ENCODE results near the gene TMEM205.
"Not testable (repeated sequence)": the region's sequence is repeated elsewhere in the genome, so short reads cannot be mapped to it uniquely, and the experiment has no call there.

Gene TMEM205

DNA sequence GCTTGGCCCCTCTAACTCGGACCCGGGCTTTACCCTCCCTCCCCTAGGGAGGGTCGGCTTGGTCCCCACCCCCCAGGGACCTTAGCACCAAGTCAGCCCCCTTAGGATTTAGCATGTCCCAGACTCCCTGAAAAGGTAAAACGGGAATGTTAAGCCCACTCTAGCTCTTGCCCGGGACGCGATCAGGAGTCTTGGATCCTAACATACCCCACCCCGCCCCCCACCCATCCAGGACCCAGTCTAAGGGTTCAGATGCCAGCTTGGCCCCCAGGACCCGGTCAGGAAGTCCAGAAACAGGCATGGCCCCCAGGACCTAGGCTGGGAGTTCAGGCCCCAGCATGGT lies 37.6 kb upstream of the TMEM205 start:
- POLR2A ChIA-PET, result interaction anchor here (0.9 kb wide), 1 partner anchor 9 kb away, joined by 3 read pairs; the partner anchor contains the start of gene SWSAP1
- TF ChIP-seq, protein P1, sequence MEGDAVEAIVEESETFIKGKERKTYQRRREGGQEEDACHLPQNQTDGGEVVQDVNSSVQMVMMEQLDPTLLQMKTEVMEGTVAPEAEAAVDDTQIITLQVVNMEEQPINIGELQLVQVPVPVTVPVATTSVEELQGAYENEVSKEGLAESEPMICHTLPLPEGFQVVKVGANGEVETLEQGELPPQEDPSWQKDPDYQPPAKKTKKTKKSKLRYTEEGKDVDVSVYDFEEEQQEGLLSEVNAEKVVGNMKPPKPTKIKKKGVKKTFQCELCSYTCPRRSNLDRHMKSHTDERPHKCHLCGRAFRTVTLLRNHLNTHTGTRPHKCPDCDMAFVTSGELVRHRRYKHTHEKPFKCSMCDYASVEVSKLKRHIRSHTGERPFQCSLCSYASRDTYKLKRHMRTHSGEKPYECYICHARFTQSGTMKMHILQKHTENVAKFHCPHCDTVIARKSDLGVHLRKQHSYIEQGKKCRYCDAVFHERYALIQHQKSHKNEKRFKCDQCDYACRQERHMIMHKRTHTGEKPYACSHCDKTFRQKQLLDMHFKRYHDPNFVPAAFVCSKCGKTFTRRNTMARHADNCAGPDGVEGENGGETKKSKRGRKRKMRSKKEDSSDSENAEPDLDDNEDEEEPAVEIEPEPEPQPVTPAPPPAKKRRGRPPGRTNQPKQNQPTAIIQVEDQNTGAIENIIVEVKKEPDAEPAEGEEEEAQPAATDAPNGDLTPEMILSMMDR (IDR thresholded peaks at IDR 0.05; ENCODE audit: control extremely low read depth, extremely low read depth, low read depth, missing control alignments), result no peak
- DNase-seq (ENCODE audit: extremely low spot score), result no peak
- CTCF ChIA-PET, result interaction anchor here (0.7 to 4.1 kb wide), 22 partner anchors 8 to 291 kb away, joined by 3 to 50 read pairs (median 5); partner anchors contain the start of genes ODAD3, PRKCSH, RAB3D and RGL3

DNA sequence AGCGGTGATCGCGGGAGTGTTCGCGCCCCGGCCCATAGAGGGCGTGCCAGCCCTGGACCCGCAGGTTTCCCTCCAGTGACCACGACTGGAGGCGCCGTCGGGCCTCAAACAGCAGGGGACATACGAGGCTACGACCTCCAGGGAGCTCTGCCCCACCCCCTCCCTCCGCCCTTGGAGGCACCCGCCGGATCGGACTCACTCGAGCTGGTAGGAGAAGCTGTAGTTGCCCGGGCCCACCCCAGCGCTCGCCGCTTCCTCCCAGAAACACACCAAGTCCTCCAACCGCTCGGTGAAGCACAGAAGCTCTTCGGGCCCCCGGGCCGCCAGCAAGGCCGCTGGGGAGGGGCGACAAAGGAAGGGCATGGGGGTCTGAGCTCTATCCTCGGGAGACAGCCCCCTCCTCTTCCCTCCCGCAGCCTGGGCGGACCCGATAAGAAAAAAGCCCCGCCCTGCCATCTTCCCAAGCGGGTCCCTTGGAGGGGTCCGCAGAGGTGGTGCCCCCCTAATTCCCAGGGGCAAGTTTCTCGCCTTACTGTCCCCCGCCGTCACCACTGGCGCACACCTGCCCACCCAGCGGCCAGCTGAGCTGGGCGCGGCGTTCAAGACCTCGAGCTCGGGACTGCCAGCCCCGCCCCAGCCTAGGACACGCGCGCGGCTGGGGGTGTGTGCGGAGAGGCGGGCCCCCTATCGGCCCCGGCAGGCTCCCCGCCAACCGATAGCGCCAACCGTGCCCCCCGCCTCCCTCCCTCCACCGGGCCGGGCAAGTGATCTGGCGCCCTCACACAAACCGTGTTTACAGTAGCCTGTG lies 37.0 kb upstream of the TMEM205 start:
- peak; percentile 67 for DNase-seq (ENCODE audit: extremely low spot score)
- TF ChIP-seq, protein P1 (IDR thresholded peaks at IDR 0.05; ENCODE audit: control extremely low read depth, extremely low read depth, low read depth, missing control alignments), result peak; percentile 77
- CTCF ChIA-PET, result interaction anchor here (0.7 to 4.1 kb wide), 25 partner anchors 8 to 290 kb away, joined by 3 to 50 read pairs (median 4); partner anchors contain the start of genes ODAD3, PRKCSH, RAB3D and RGL3
- POLR2A ChIA-PET, result interaction anchor here (0.5 to 0.9 kb wide), 3 partner anchors 8 to 817 kb away, joined by 3 to 5 read pairs (median 4); partner anchors contain the start of genes KRI1 and SWSAP1

DNA sequence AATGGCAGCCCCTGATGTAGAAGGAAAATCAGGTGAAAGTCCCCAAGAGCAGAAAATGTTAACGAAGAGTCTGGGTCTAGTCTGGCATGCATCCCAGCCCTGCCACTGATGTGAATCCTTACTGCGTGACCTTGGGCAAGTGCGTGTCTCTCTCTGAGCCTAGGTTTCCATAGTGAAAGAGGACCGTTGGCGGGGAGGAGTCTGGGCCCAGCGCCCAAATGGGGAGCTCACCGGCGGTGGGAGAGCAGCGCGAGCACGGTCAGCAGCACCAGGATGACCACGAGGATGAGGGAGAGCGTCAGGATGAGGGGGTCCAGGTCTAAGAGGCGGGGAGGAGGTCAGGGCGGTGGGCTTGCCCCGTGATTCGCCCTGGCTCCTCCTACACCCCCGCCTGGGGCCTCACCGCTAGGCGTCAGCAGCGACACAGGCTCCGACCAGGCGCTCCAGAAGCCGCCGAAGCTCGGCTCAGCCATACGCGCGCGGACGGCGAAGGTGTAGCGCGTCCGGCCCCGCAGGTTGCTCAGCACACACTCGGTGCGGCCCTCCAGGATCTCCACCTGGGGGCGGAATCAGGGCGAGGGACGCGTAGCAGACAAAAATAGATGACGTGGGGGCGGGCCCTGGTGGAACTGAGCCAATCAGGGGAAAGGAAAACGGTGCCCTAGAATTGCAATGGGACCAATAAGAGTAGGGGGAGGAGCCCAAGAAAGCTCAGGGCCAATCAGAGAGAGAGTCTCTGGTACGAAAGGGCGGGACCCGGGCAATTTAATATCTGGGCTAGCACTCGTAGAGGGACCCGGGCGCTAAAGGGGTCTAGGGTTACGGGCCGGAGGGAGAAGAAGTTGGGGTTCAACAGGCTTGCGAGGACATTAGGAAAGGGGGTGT lies 34.8 kb upstream of the TMEM205 start:
- POLR2A ChIA-PET, result interaction anchor here (0.6 to 1.3 kb wide), 7 partner anchors 35 to 102 kb away, joined by 3 to 6 read pairs (median 4); partner anchors contain the start of genes CCDC159, ODAD3, PRKCSH and TMEM205
- peak; percentile 98 for DNase-seq (ENCODE audit: extremely low spot score)
- TF ChIP-seq, protein P1 (IDR thresholded peaks at IDR 0.05; ENCODE audit: control extremely low read depth, extremely low read depth, low read depth, missing control alignments), result peak; percentile 67

DNA sequence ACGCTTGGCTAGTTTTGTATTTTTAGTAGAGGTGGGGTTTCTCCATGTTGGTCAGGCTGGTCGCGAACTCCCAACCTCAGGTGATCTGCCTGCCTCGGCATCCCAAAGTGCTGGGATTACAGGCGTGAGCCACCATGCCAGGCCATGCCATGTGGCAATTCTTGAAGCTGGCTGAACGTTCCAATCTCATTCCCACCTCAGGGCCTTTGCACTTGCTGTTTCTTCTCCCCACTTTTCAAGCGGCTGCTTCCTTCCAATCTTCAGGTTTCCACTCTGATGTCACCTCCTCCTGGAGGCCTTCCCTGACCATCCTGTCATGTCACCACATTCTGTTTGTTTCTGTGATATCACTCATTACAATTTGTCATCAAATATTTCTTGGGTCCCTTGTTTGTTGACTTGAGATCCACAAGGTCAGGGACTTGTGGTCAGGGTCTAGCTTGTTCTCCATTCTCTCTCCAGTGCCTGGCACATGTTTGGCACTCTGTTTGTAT lies 33.8 kb upstream of the TMEM205 start:
- ChIA-PET POLR2A (no interaction called here), CTCF (interaction anchor here (1.0 to 4.1 kb wide), 12 partner anchors 11 to 205 kb away, joined by 3 to 50 read pairs (median 10); partner anchors contain the start of genes CCDC159, ELAVL3, ELOF1 and ODAD3)
- DNase-seq (ENCODE audit: extremely low spot score), result no peak
- TF ChIP-seq, protein P1 (IDR thresholded peaks at IDR 0.05; ENCODE audit: control extremely low read depth, extremely low read depth, low read depth, missing control alignments), result no peak

More for the DNA sequence above, 34.8 kb upstream of the TMEM205 start:
- CTCF ChIA-PET, result interaction anchor here (0.6 to 4.1 kb wide), 50 partner anchors 8 to 230 kb away, joined by 3 to 50 read pairs (median 5); partner anchors contain the start of genes CCDC159, ELAVL3, ELOF1 and ODAD3

DNA sequence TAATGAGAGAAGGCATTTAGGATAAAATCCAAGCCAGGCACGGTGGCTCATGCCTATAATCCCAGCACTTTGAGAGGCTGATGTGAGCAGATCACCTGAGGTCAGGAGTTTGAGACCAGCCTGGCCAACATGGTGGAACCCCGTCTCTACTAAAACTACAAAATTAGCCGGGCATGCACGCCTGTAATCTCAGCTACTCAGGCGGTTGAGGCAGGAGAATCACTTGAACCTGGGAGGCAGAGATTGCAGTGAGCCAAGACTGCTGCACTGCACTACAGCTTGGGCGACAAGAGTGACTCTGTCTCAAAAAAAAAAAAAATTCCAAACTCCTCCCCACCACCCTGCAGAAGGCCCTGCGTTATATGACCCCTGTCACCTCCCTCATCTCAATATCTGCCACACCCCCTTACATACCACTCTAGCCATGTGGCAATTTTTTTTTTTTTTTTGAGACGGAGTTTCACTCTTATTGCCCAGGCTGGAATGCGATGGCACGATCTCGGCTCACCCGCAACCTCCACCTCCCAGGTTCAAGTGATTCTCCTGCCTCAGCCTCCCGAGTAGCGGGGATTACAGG lies 33.3 kb upstream of the TMEM205 start:
- DNase-seq (ENCODE audit: extremely low spot score); POLR2A ChIA-PET: not testable (repeated sequence)
- CTCF ChIA-PET, result interaction anchor here (1.0 to 2.8 kb wide), 5 partner anchors 11 to 206 kb away, joined by 3 to 28 read pairs (median 10); partner anchors contain the start of genes ELAVL3 and ELOF1

DNA sequence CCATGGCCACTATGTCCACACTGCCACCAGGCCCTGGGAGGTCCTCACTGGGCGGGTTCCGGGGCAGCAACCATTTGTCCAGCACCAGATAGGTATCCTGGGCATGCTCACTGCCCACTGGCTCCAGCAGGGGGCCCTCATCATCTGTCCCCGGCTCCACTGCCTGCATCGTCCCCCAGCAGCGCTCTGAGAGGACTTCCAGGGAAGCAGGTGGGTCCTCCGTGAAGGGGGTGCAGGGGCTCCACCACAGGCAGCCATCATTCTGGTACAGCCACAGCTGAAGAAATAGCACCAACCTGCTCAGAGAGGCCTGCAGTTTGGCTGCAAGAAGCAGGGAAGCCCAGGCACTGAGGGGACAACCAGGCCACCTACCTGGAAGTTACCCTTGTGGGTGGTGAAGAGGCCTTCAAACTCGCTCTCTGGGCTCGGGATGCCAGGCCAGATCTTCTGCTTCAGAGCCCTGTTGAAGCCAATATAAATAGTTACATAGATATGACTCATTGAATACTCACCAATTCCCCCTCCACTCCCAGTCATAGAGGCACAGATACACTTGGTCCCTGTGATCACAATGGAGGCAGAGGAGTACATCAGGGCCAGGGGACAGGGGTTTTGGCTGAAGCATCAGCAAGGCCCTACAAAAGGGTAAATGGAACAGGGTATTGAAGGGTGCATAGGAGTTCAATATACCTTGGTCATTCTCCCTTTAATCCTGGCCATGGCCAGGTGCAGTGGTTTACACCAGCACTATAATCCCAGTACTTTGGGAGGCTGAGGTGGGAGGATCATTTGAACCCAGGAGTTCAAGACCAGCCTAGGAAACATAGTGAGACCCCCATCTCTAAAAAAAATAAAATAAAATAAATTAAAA lies 32.5 kb upstream of the TMEM205 start:
- DNase-seq (ENCODE audit: extremely low spot score), result no peak
- TF ChIP-seq, protein P1 (IDR thresholded peaks at IDR 0.05; ENCODE audit: control extremely low read depth, extremely low read depth, low read depth, missing control alignments), result peak; percentile 66
- ChIA-PET POLR2A (no interaction called here), CTCF (interaction anchor here (1.0 to 5.4 kb wide), 8 partner anchors 32 to 167 kb away, joined by 3 to 40 read pairs (median 5); partner anchors contain the start of genes CCDC159, RGL3 and TMEM205)

All from GM10248 (cell line).